NCI-H1417 treated with DMSO at 0.1 percent for 48 hours (cell line): ENCODE results near the gene SDSL.

ENCODE experiments used
- DNase-seq: peaks from one replicate; lab custom pipeline; 2025; lab: John Stamatoyannopoulos, UW

SDSL gene

GRCh38 chr12:113422030-113422885 is at the start of gene SDSL:
SDSL (plus strand) TSS chr12:113422380; CDS start chr12:113427983, 5,603 bp downstream.
- no peak for DNase-seq

GRCh38 chr12:113373440-113373839 is 48.7 kb upstream of the SDSL start:
- DNase-seq = no peak

GRCh38 chr12:113373969-113374368 is 48.2 kb upstream of the SDSL start:
- DNase-seq = no peak

- DNase-seq = no peak
Measured at GRCh38 chr12:113374823-113375428, 47.3 kb upstream of the SDSL start.

- no peak for DNase-seq
Measured at GRCh38 chr12:113378291-113378690, 43.9 kb upstream of the SDSL start.

GRCh38 chr12:113381220-113381619 is 41.0 kb upstream of the SDSL start:
- DNase-seq = no peak

GRCh38 chr12:113382206-113382605 is 40.0 kb upstream of the SDSL start:
- no peak for DNase-seq

GRCh38 chr12:113384778-113385177 is 37.4 kb upstream of the SDSL start:
- no peak for DNase-seq

- DNase-seq = no peak
Measured at GRCh38 chr12:113385282-113385882, 36.8 kb upstream of the SDSL start.

GRCh38 chr12:113386866-113387566 is 35.2 kb upstream of the SDSL start:
- no peak for DNase-seq

- no peak for DNase-seq
Measured at GRCh38 chr12:113387631-113388030, 34.5 kb upstream of the SDSL start.

- no peak for DNase-seq
Measured at GRCh38 chr12:113388351-113388750, 33.8 kb upstream of the SDSL start.

- no peak for DNase-seq
Measured at GRCh38 chr12:113390064-113391043, 31.8 kb upstream of the SDSL start.

- DNase-seq = no peak
Measured at GRCh38 chr12:113391145-113391544, 31.0 kb upstream of the SDSL start.

- DNase-seq = no peak
Measured at GRCh38 chr12:113391650-113392337, 30.4 kb upstream of the SDSL start.

- DNase-seq = no peak
Measured at GRCh38 chr12:113392520-113392919, 29.7 kb upstream of the SDSL start.

GRCh38 chr12:113392988-113393579 is 29.1 kb upstream of the SDSL start:
- DNase-seq = no peak

- no peak for DNase-seq
Measured at GRCh38 chr12:113393749-113394148, 28.4 kb upstream of the SDSL start.

GRCh38 chr12:113395119-113395518 is 27.1 kb upstream of the SDSL start:
- DNase-seq = no peak

GRCh38 chr12:113396200-113396599 is 26.0 kb upstream of the SDSL start:
- DNase-seq = no peak
